IPS-18c (cell line): Measurements from ENCODE around the gene RNASE13.
"Not testable (repeated sequence)": the region's sequence is repeated elsewhere in the genome, so short reads cannot be mapped to it uniquely, and the experiment has no call there.

Experiments
- H3K4me3 ChIP-seq: 2 replicates; pipeline ENCODE4 v1.7.0; 2013; ENCODE audit warnings: low read depth, mild to moderate bottlenecking, low read length, moderate library complexity; ENCODE audit not compliant: insufficient read depth
- H3K9me3 ChIP-seq: one replicate; pipeline ENCODE4 v1.6.1; 2013; ENCODE audit warnings: mild to moderate bottlenecking, low read length, moderate library complexity; ENCODE audit not compliant: control insufficient read depth, insufficient read depth

The RNASE13 gene

DNA sequence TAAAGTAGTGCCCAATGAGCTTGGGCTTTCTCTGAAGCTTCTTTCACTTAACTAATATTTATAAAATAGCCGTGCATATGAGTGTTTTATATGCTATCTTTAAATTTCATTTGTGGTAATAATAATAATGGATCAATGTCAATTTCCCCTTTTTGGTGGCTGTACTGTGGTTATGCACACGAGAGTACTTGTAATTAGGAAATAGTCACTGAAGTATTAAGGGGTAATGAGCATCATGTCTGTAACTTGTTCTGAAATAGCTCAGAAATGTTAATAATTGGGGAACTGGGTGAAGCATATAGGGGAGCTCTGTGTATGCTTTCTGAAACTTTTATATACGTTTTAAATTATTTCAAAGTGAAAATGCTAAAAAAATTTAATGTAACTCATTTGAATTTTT is 16.0 kb upstream of the RNASE13 start:
- H3K9me3 ChIP-seq = no peaks in the 10 kb centered on the region
- H3K4me3 ChIP-seq = no peak overlapping the region

DNA sequence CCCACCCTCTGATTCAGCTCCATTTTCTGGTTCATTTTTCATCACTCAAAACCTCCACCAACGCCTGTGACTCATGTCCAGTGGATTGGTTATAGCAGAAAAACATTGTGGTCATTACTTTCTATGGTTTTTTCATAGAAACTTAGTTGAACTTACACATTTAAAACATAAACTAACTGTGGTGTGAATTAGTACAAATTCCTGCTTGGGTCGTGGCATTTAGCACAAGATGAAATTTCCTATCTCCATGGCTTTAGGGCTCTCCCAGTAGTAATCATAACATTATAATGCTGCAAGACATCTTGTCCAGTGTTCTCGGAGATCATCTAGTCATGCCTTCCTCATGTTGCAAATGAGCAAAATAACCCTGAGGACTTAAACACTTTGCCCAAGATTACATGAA is 14.7 kb upstream of the RNASE13 start:
- no peak overlapping the region for H3K4me3 ChIP-seq

DNA sequence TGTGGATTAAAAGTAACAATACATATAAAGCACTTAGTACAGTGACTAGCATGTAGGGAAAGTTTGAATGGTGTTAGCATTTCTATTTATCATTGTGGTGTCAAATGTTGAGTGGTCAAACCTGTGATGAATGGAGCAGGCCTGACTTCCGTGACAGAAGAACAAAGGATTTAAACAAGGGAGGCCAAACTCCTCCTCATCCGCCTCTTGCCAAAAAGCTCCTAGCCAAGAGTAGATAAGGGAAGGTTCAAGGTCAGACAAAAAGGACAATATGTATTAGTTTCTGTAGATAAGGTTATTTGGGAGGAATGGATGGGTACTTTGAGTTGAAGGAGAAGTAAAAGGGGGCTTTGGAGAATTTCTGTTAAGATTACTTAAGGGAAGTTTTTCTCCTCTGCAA is 14.0 kb upstream of the RNASE13 start:
- H3K4me3 ChIP-seq = no peak overlapping the region
- H3K9me3 ChIP-seq = no peaks in the 10 kb centered on the region

More for the DNA sequence above, 14.7 kb upstream of the RNASE13 start:
- no peaks in the 10 kb centered on the region for H3K9me3 ChIP-seq

DNA sequence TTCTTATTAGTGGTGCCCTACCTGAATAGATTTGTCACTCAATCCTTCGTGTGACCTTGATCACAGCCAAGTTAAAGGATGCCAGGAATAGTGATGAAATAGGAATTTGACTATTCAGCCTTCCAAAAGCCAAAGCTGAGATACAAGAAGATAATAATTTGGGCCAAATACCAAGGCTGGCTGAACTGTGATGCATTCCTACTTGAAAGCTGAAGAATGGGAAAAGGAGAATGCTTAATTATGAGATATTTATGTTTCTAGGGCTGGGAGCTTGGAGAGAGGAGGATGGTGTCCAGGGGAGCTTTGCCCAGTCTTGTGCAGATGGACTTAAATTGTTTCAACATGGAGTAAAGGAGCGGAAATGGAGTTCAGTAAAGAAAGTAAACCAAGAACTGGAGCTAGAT is 12.8 kb upstream of the RNASE13 start:
- Histone ChIP-seq H3K9me3 (no peaks in the 10 kb centered on the region), H3K4me3 (no peak overlapping the region)

DNA sequence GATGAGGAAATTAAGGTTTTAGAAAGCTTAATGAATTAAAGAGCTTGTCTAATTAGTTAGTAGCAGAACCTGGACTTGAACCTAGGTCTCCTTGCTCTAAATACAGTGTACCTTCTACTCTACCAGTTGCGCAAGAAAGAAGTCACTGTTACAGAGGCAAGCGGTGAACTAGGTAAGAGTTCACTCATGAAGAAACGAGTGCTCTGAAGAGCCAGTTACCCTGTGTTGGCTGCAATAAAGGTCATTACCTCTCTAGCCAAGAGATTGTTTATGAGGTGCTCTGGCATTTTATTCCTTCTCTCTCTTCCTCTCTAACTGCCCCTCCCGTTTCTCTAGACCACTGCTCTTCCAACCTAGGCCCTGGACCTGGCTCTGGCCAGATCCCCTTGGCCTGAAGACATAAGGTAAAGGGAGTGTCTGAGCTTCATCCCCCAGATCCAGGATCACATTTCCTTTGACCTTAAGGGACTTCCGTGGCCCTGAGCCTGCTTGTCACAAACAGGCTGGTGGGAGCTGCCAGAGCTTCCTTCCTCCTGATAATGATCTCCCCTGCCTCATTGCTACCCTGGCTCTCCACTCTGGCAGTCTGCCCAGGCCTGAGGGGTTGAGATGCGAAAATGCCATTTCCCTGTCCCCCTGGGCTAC is 9.5 kb upstream of the RNASE13 start:
- H3K9me3 ChIP-seq = no peaks in the 10 kb centered on the region
- no peak overlapping the region for H3K4me3 ChIP-seq

DNA sequence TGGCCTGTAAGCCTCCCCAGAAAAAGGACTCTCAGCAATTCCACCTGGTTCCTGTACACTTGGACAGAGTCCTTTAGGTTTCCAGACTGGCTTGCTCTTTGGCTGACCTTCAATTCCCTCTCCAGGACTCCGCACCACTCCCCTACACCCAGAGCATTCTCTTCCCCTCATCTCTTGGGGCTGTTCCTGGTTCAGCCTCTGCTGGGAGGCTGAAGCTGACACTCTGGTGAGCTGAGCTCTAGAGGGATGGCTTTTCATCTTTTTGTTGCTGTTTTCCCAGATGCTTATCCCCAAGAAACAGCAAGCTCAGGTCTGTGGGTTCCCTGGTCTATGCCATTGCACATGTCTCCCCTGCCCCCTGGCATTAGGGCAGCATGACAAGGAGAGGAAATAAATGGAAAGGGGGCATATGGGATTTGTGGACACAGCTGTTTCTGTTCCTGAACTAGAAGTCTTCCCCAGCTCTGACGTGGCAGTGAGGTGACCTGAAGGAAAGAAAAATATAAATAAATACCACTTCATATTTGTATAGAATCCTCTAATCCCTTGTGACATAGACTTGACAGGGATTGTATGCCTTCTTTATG is 8.9 kb upstream of the RNASE13 start:
- Histone ChIP-seq H3K9me3 (no peaks in the 10 kb centered on the region), H3K4me3 (no peak overlapping the region)

DNA sequence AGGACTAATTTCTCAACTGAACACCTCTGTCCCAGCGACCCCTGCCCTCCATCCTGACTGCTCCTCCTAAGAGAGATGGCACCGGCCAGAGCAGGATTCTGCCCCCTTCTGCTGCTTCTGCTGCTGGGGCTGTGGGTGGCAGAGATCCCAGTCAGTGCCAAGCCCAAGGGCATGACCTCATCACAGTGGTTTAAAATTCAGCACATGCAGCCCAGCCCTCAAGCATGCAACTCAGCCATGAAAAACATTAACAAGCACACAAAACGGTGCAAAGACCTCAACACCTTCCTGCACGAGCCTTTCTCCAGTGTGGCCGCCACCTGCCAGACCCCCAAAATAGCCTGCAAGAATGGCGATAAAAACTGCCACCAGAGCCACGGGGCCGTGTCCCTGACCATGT is 8.3 kb upstream of the RNASE13 start:
- no peaks in the 10 kb centered on the region for H3K9me3 ChIP-seq

DNA sequence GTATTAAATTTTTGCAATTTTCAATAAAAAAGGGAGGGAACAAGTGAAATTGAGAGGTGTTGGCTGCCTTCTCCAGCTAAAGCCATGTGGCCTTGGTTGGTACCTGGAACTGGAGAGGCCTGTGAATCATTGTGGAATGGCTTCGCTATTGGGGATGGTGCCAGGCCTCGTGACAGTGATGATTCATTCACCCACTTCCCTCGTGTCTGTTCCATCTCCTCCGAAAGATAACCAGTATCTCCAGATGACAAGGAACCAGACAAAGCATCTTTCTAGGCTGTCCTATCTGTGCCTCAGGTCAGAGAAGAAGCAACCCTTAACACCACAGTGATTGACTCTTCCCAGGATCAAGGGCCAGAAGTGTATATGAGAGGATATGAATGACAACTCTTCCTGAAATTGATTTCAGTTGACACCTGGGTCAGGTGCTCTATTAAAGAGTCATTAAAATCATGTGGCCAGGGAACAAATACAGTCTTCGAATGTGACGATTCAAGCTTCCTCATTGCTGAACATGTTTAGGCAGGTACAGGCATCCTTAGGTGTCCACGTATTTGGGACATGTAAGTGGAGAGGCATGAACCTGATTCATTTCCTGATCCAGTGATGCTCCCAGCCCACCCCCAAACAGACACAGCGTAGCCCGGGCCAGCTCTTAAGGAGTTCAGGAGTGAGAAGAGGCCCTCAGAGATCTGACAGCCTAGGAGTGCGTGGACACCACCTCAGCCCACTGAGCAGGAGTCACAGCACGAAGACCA is 7.2 kb upstream of the RNASE13 start, which contains the start of gene RNASE7:
RNASE7 (plus strand) TSS at position 687 of the 758 bp plus-strand sequence. CDS start 631 bp downstream, outside the sequence.
- Histone ChIP-seq H3K9me3 (no peaks in the 10 kb centered on the region), H3K4me3 (no peak within 1 kb of the TSS)

More for the DNA sequence above, 8.3 kb upstream of the RNASE13 start:
- H3K4me3 ChIP-seq = no peak overlapping the region

DNA sequence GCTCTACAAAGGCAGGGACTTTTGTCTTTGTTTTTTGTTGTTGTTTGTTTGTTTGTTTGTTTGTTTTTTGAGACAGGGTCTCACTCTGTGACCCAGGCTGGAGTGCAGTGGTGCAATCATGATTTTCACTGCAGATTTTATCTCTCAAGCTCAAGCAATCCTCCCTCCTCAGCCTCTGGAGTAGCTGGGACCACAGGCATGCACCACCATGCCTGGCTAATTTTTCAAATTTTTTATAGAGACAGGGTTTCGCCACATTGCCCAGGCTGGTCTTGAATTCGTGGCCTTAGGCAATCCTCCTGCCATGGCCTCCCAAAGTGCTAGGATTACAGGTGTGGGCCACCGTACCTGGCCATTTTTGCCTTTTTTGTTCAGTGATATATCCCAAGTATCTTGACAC is 6.3 kb upstream of the RNASE13 start:
- H3K9me3 ChIP-seq, H3K4me3 ChIP-seq: not testable (repeated sequence)

DNA sequence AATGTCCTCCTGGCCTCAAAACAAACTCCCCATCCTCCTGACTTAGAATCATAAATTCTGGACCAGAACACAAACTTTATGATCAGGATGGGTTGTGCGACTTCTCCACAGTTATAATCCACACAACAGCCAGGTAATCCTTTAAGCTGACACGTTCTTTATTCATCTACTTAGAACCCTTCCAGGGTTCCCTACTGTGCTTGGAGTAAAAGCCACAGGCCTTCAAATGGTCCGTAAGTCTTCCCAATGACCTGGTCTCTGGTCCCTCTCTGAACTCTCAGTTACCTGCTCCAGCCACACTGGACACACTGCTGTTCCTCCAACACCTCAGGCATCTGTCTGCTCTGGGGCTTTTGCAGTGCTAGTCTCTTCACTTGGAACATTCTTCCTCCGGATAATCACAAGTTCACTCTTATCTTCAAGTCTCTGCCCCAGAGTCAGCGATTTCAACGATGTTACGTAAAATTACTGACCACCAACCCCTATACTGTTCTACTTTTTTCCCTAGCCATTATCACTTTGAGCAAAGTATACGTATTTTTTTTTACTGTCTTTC is 5.8 kb upstream of the RNASE13 start:
- Histone ChIP-seq H3K9me3 (no peaks in the 10 kb centered on the region), H3K4me3 (no peak overlapping the region)

DNA sequence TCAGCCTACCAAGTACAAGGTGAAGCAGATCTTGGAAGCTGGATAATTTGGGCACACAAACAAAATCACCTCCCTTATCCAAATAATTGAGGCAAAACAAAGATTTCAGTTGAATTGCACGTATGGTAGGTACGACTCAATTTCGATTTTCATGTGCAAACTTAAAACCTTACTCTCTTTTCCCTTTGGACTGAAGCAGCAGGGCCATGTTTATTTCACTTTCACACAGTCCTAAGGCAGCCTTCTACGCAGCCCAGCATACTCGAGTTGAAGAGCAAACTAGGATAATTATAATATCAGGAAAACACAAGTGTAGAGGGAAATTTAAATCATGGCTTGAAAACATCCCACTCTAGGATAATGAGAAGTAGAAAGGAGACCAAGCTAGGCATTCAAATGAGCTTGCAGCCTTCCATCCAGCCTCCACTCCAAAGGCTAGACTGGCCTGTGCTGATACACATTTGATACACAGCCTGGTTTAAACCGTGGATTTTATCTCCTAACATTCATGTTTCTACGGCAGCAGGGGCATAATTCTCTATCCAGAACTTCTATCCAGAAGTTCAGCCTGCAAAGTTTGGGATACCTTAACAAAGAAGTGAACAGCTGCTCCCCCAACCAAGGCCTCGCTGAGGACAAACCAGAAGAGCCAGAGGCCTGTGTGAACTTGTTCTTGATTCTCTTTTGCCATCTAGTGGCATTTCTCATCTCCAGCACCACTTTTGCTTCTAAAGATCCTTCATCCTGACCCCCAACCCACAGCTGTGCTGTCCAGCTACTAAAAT is 5.2 kb upstream of the RNASE13 start:
- H3K4me3 ChIP-seq = no peak overlapping the region
- H3K9me3 ChIP-seq = no peaks in the 10 kb centered on the region

DNA sequence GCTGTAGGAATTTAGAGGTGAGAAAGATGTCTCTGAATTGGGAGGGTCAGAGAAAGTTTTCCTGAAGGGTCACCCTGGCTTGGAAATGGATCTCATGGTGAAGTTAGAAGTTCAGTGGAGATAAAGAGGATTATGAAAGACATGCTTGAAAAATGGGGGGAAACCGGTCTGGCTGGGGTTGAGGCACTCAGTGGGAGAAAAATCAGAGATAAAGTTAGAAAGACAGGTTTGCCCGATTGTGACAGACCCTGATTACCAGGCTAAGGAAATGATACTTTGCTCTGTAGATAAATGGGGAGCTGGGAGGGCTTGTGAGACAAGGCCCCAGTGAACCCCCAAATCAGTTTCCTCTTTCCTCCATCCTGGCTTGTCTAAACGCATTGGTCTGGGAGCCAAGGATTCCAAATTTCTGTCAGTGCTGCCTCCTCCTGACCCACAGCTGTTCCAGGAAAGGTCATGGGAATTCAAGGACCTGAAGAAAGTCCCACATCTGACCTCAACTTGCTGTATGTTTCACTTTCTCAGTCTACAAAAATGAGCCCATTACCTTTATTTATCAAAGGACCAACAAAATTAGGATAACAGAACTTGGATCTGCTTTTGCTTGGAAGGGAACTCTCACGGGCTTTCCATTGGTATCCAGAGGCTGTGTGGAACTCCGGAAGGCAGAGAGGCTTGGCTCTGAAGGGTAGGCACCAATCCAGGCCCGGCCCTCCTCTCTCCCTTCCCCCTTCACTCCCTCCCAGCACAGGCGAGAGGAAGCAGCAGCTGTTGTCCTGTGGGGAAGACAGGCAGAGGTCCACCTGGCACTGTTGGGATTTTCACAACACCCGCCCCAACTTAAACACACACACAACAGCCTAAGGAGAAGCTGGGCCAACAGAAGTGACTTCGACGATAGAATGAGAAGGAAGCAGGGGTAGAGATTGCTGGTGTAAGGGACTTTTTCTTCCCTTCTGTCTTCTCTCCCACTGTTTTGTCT is 4.1 kb upstream of the RNASE13 start:
- Histone ChIP-seq H3K9me3 (no peaks in the 10 kb centered on the region), H3K4me3 (no peak overlapping the region)

DNA sequence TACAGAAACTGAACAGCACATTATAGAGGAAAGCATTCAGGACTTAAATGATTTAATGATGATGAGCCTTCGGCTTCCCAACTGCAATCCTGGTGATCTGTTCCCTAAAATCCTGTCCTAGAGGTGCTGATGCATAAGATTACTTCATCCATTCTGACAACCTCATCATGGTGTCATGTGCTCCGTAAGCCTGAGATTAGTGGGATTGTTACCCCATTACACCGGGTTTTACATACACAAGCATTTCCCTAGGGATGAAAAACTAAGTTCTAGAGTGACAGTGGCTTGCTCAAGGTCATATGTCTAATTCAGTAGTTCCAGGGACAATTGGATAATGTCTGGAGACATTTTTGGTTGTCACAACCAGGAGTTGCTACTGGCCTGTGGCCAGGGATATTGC is 2.5 kb upstream of the RNASE13 start:
- H3K4me3 ChIP-seq = no peak overlapping the region
- H3K9me3 ChIP-seq = no peaks in the 10 kb centered on the region

DNA sequence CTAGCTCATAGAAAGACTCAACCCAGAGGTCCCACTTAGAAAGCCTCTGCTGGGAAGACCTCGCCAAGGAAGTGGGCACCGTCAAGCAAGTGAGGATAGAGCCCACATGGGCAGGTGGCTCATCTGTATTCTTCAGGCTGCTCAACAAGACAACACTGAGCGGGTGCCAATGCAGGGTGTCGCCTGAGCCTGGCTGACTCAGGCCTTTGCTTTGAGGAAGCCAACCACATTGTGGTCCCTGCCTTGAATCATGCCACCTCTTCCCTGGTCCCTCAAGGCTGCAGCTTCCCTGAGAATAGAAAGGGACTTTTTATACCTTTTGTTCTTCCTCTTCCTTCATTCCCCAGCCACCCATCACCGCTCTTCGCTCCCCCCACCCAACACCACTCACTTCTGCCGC is 2.1 kb upstream of the RNASE13 start:
- no peak overlapping the region for H3K4me3 ChIP-seq
- no peaks in the 10 kb centered on the region for H3K9me3 ChIP-seq

DNA sequence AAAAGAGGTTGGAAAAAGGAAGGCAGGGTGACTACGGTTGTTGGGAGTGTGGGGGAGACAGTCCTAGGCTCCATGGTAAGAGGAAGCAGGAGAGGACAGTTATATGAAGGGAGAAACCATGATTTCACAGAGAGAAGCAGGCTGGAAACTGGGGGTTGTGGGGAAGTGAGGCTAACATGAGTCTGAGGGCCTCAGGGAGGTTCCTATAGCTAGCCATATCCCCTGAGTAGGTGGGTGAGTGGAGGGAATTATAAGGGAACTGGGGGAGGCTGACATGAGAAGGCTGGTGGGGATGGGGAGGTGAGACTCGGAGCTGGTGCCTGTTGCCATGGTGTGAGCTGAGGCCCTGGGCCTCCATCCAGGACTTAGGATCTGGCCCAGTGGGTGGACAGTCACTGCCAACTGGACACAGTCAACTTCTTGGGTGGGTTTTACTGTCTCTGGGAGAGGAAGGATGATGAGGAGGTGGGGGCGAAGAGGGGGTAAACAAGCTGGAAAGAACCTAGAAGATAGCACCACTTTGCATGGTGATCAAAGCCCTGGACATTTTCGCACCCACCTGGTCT is 1.4 kb downstream of the RNASE13 start:
- H3K9me3 ChIP-seq = no peaks in the 10 kb centered on the region

More for the DNA sequence above, 1.4 kb downstream of the RNASE13 start:
- no peak overlapping the region for H3K4me3 ChIP-seq
